Measurements from ENCODE around the gene LRTM1.

The LRTM1 gene

GRCh38 chr3:54928046-54928770 lies at the start of gene LRTM1:
Gene LRTM1, minus strand, starts transcription at chr3:54928059. Its CDS starts 148 bp downstream, at chr3:54927911.
- Mint-ChIP-seq H3K9me3 (no peaks in the 10 kb centered on the region), H3K4me1 (peaks cover 38% of the 10 kb centered on the region), H3K27ac (peak within 1 kb of the TSS; percentile 6), H3K4me3 (no peak within 1 kb of the TSS), H3K27me3 (ENCODE audit: low read depth, poor library complexity) (peaks cover 1% of the 10 kb centered on the region), H3K36me3 (ENCODE audit: low read depth) (no peaks in the 10 kb centered on the region)
- no peak for DNase-seq
- TF ChIP-seq, protein P1, sequence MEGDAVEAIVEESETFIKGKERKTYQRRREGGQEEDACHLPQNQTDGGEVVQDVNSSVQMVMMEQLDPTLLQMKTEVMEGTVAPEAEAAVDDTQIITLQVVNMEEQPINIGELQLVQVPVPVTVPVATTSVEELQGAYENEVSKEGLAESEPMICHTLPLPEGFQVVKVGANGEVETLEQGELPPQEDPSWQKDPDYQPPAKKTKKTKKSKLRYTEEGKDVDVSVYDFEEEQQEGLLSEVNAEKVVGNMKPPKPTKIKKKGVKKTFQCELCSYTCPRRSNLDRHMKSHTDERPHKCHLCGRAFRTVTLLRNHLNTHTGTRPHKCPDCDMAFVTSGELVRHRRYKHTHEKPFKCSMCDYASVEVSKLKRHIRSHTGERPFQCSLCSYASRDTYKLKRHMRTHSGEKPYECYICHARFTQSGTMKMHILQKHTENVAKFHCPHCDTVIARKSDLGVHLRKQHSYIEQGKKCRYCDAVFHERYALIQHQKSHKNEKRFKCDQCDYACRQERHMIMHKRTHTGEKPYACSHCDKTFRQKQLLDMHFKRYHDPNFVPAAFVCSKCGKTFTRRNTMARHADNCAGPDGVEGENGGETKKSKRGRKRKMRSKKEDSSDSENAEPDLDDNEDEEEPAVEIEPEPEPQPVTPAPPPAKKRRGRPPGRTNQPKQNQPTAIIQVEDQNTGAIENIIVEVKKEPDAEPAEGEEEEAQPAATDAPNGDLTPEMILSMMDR (IDR thresholded peaks at IDR 0.05) = no peak

GRCh38 chr3:54977439-54977838 lies 49.6 kb upstream of the LRTM1 start:
- H3K4me1 Mint-ChIP-seq = peaks cover 33% of the 10 kb centered on the region
- TF ChIP-seq, protein P1 (IDR thresholded peaks at IDR 0.05) = no peak

GRCh38 chr3:54970895-54971294 lies 43.0 kb upstream of the LRTM1 start:
- H3K36me3 Mint-ChIP-seq (ENCODE audit: low read depth) = no peaks in the 10 kb centered on the region
- H3K27ac Mint-ChIP-seq = peak overlapping the region; percentile 6
- H3K4me3 Mint-ChIP-seq = no peak overlapping the region
- DNase-seq = no peak
- TF ChIP-seq, protein P1 (IDR thresholded peaks at IDR 0.05) = no peak
- H3K9me3 Mint-ChIP-seq = no peaks in the 10 kb centered on the region
- peaks cover 76% of the 10 kb centered on the region for H3K4me1 Mint-ChIP-seq
- H3K27me3 Mint-ChIP-seq (ENCODE audit: low read depth, poor library complexity) = peaks cover 3% of the 10 kb centered on the region

More at GRCh38 chr3:54977439-54977838, 49.6 kb upstream of the LRTM1 start:
- peaks cover 5% of the 10 kb centered on the region for H3K36me3 Mint-ChIP-seq (ENCODE audit: low read depth)
- peaks cover 6% of the 10 kb centered on the region for H3K27me3 Mint-ChIP-seq (ENCODE audit: low read depth, poor library complexity)
- no peak overlapping the region for H3K4me3 Mint-ChIP-seq
- H3K27ac Mint-ChIP-seq = no peak overlapping the region
- no peak for DNase-seq
- H3K9me3 Mint-ChIP-seq = peaks cover 15% of the 10 kb centered on the region

GRCh38 chr3:54969652-54970051 lies 41.8 kb upstream of the LRTM1 start:
- no peak overlapping the region for H3K4me3 Mint-ChIP-seq
- H3K27ac Mint-ChIP-seq = no peak overlapping the region
- DNase-seq = no peak
- H3K4me1 Mint-ChIP-seq = peaks cover 80% of the 10 kb centered on the region
- H3K9me3 Mint-ChIP-seq = no peaks in the 10 kb centered on the region
- no peaks in the 10 kb centered on the region for H3K36me3 Mint-ChIP-seq (ENCODE audit: low read depth)
- H3K27me3 Mint-ChIP-seq (ENCODE audit: low read depth, poor library complexity) = peaks cover 3% of the 10 kb centered on the region
- TF ChIP-seq, protein P1 (IDR thresholded peaks at IDR 0.05) = no peak

GRCh38 chr3:54968546-54969172 lies 40.8 kb upstream of the LRTM1 start:
- Mint-ChIP-seq H3K27ac (no peak overlapping the region), H3K36me3 (ENCODE audit: low read depth) (no peaks in the 10 kb centered on the region), H3K27me3 (ENCODE audit: low read depth, poor library complexity) (peaks cover 3% of the 10 kb centered on the region), H3K4me1 (peaks cover 87% of the 10 kb centered on the region), H3K9me3 (no peaks in the 10 kb centered on the region), H3K4me3 (no peak overlapping the region)
- no peak for DNase-seq
- TF ChIP-seq, protein P1 (IDR thresholded peaks at IDR 0.05) = no peak

Data from nephron progenitor cell (in vitro differentiated cells).